Stimulated activated CD4-positive, alpha-beta T cell treated with anti-CD3 and anti-CD28 coated beads, Interleukin-12 subunit alpha, Interleukin-12 subunit beta, amount 100 ng/mL, for 48 hours (primary cell): ENCODE results near the gene DEAF1.
"Not testable (repeated sequence)": the region's sequence is repeated elsewhere in the genome, so short reads cannot be mapped to it uniquely, and the experiment has no call there.

Source experiments
- DNase-seq, 3 donors: peaks; one replicate each; pipeline ENCODE4 v3.0.0-alpha.2; 2020; ENCODE audit warnings: low read depth in 2 of 3, low spot score in 1 of 3

The DEAF1 gene

GRCh38 chr11:702462-703461, 7.7 kb upstream of the DEAF1 start:
- DNase-seq: no peak

- DNase-seq: no peak
These were observed 6.9 kb upstream of the DEAF1 start for GRCh38 chr11:701741-702461.

GRCh38 chr11:699753-700152, 4.7 kb upstream of the DEAF1 start:
- no peak for DNase-seq

GRCh38 chr11:699116-699508, 4.1 kb upstream of the DEAF1 start:
- DNase-seq: no peak

- no peak for DNase-seq
These were observed 3.6 kb upstream of the DEAF1 start for GRCh38 chr11:698493-699115.

GRCh38 chr11:697811-698311, 2.8 kb upstream of the DEAF1 start:
- no peak for DNase-seq

GRCh38 chr11:696955-697491, 2.0 kb upstream of the DEAF1 start:
- DNase-seq: no peak

- peak; percentile 96 to 99 (median 98) for DNase-seq
These were observed 671 bp upstream of the DEAF1 start, which contains the start of gene TMEM80 for GRCh38 chr11:695538-696248. Gene TMEM80, plus strand, starts transcription at chr11:695816. Its CDS starts 12 bp downstream, at chr11:695828.

- no peak for DNase-seq
These were observed 191 bp upstream of the DEAF1 start for GRCh38 chr11:695288-695537.

GRCh38 chr11:693887-694562, 997 bp downstream of the DEAF1 start:
- DNase-seq: no peak

- no peak for DNase-seq
These were observed 1.6 kb downstream of the DEAF1 start for GRCh38 chr11:693415-693831.

- no peak for DNase-seq
These were observed 2.1 kb downstream of the DEAF1 start for GRCh38 chr11:692824-693414.

GRCh38 chr11:691710-692590, 3.1 kb downstream of the DEAF1 start:
- DNase-seq: no peak

- no peak for DNase-seq
These were observed 4.0 kb downstream of the DEAF1 start for GRCh38 chr11:690738-691633.

- DNase-seq: not testable (repeated sequence)
These were observed 4.8 kb downstream of the DEAF1 start for GRCh38 chr11:690244-690643.

GRCh38 chr11:689625-690024, 5.4 kb downstream of the DEAF1 start:
- DNase-seq: no peak

GRCh38 chr11:688681-689080, 6.3 kb downstream of the DEAF1 start:
- DNase-seq: no peak

- DNase-seq: no peak
These were observed 7.3 kb downstream of the DEAF1 start for GRCh38 chr11:687751-688150.
